Erythroblast (primary cell): ENCODE measurements around the gene TRPM3.

Experiments
- GATA1 ChIP-seq: IDR thresholded peaks from 2 replicates; pipeline ENCODE4 v1.6.1; 2011; ENCODE audit warnings: low read depth, mild to moderate bottlenecking, control low read depth, low read length, moderate library complexity
- POLR2A ChIP-seq: IDR thresholded peaks from 2 replicates; pipeline ENCODE4 v1.6.1; 2011; ENCODE audit warnings: mild to moderate bottlenecking, low read length

DNA sequence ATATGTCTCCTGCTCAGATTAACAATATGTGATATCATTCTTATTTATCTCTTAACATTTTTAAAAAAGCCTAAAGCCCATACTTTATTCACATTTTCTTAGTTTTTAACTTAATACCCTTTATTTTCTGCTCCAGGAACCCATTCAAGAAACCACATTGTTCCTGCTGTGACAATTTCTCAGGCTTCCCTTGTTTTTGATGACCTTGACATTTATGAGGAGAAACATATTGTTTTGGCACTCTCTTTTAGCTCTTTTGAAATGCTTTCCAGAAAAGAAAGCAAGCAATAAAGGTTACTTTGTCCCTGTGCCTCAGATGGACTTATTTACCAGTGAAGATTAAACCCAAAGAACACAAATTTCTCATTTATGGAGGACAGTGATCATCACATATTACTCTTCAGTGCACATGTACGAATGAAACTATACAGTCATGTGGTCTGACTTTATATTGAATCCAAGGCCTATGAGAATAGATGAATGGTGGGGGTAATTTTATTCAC, 445.5 kb downstream of the TRPM3 start:
- TF ChIP-seq POLR2A: no peak
- TF ChIP-seq GATA1: no peak
